ENCODE measurements around the gene SLC1A3.

The SLC1A3 gene

GRCh38 chr5:36685631-36686288, 79.4 kb downstream of the SLC1A3 start:
- no peaks in the 10 kb centered on the region for H3K36me3 ChIP-seq (replicated peaks)
- in situ Hi-C loops (cut with HindIII; ENCODE audit: low pct_ligation_motif_present, low sequenced_read_pairs), result no loop called here
- no peak for TF ChIP-seq CTCF (IDR thresholded peaks at IDR 0.05; ENCODE audit: low read depth, low read length, missing control alignments)
- H3K27me3 ChIP-seq (replicated peaks), result no peaks in the 10 kb centered on the region
- H3K27ac ChIP-seq, result no peak overlapping the region
- H3K4me3 ChIP-seq (ENCODE audit: low read depth, low read length), result no peak overlapping the region
- no peak for DNase-seq

GRCh38 chr5:36686881-36687280, 80.5 kb downstream of the SLC1A3 start:
- in situ Hi-C loops (cut with HindIII; ENCODE audit: low pct_ligation_motif_present, low sequenced_read_pairs), result no loop called here
- no peak overlapping the region for H3K27ac ChIP-seq

GRCh38 chr5:36688722-36689121, 82.3 kb downstream of the SLC1A3 start:
- peak; percentile 59 for TF ChIP-seq CTCF (IDR thresholded peaks at IDR 0.05; ENCODE audit: low read depth, low read length, missing control alignments)
- no peak for DNase-seq
- no peaks in the 10 kb centered on the region for H3K27me3 ChIP-seq (replicated peaks)
- H3K27ac ChIP-seq, result no peak overlapping the region
- no peak overlapping the region for H3K4me3 ChIP-seq (ENCODE audit: low read depth, low read length)
- in situ Hi-C loops (cut with HindIII; ENCODE audit: low pct_ligation_motif_present, low sequenced_read_pairs), result no loop called here
- no peaks in the 10 kb centered on the region for H3K36me3 ChIP-seq (replicated peaks)

More at GRCh38 chr5:36686881-36687280, 80.5 kb downstream of the SLC1A3 start:
- H3K36me3 ChIP-seq (replicated peaks), result no peaks in the 10 kb centered on the region
- TF ChIP-seq CTCF (IDR thresholded peaks at IDR 0.05; ENCODE audit: low read depth, low read length, missing control alignments), result no peak
- no peak for DNase-seq
- no peaks in the 10 kb centered on the region for H3K27me3 ChIP-seq (replicated peaks)
- H3K4me3 ChIP-seq (ENCODE audit: low read depth, low read length), result no peak overlapping the region

GRCh38 chr5:36689225-36689624, 82.8 kb downstream of the SLC1A3 start:
- no peak overlapping the region for H3K27ac ChIP-seq
- in situ Hi-C loops (cut with HindIII; ENCODE audit: low pct_ligation_motif_present, low sequenced_read_pairs), result no loop called here
- TF ChIP-seq CTCF (IDR thresholded peaks at IDR 0.05; ENCODE audit: low read depth, low read length, missing control alignments), result no peak

GRCh38 chr5:36690041-36690961, 83.9 kb downstream of the SLC1A3 start:
- H3K27me3 ChIP-seq (replicated peaks), result no peaks in the 10 kb centered on the region
- in situ Hi-C loops (cut with HindIII; ENCODE audit: low pct_ligation_motif_present, low sequenced_read_pairs), result no loop called here
- H3K27ac ChIP-seq, result peak overlapping the region; percentile 12
- peak overlapping the region; percentile 57 for H3K4me3 ChIP-seq (ENCODE audit: low read depth, low read length)
- no peaks in the 10 kb centered on the region for H3K36me3 ChIP-seq (replicated peaks)
- DNase-seq, result peak; percentile 62
- TF ChIP-seq CTCF (IDR thresholded peaks at IDR 0.05; ENCODE audit: low read depth, low read length, missing control alignments), result peak; percentile 96

More at GRCh38 chr5:36689225-36689624, 82.8 kb downstream of the SLC1A3 start:
- H3K4me3 ChIP-seq (ENCODE audit: low read depth, low read length), result no peak overlapping the region
- H3K27me3 ChIP-seq (replicated peaks), result no peaks in the 10 kb centered on the region
- DNase-seq, result no peak
- H3K36me3 ChIP-seq (replicated peaks), result no peaks in the 10 kb centered on the region

Data from brain microvascular endothelial cell (primary cell).